HG03354 (cell line): ENCODE results near the gene EML5.
"Not testable (repeated sequence)": the region's sequence is repeated elsewhere in the genome, so short reads cannot be mapped to it uniquely, and the experiment has no call there.

Experiments used
- ATAC-seq: cut with Tn5 transposase; IDR thresholded peaks from one replicate; pipeline ENCODE4 v1.9.1; 2021; ENCODE audit warnings: mild to moderate bottlenecking; ENCODE audit not compliant: unreplicated experiment, poor library complexity, severe bottlenecking

EML5 gene

DNA sequence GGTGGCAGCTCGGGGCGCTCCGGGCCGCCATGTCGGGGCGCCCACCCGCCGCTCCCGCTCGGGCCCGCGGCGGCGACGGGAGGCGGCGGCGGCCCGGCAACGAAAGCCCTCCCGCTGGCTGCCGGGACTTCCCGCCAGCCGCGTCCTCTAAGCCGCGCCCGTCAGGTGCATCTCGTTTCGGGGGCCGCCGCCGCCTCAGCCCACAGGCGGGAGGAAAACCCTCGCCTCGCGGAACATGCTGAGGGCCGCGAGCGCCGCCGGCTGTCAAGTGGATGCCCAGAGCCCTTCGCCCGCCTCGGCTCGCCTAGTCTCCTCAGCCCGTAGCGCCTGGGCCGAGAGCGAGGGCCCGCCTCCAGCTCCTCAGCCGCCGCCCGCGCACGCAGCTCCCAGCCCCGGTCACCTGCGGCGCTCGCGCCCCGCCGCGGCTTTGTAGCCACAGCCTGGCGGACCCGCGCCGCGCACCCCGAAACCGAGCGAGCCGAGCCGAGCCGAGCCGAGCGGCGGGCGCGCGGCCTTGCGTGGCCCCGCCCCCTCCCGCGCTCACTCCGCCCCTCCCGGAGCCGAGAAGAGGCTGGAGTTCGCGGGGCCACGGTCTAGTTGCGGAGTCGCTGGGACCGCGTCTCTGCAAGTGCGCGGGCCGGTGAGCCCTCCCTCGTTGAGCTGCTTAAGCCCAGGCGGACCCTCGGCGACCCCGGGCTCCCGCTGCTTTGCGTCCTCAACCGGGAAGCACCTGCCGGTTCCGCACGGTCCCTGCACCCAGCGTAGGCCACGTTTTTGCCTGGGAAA is at the start of gene EML5:
TSS of gene EML5 (minus strand) at position 481 of the 786 bp plus-strand sequence. CDS start at position 31, 450 bp downstream.
- peak; percentile 88 for ATAC-seq

DNA sequence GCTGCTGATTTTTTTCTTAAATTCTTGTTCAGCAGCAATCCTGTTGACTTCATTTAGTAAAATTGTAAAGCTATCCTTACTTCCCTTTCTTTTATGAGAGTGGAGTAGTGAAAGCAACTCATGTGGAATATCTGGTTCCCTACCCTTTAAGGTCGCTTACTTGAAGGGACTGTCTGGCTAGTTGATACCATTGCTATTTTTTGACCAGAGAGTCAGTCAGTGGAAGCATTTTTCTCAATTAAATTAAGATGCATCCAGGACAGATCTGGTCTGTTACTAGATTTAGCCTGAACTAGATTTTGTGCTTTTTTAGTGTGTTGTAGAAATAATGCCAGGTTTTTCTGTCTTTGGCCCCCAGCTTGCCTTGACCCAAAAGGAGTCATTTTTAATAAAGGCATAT is 49.7 kb upstream of the EML5 start:
- ATAC-seq, result no peak

DNA sequence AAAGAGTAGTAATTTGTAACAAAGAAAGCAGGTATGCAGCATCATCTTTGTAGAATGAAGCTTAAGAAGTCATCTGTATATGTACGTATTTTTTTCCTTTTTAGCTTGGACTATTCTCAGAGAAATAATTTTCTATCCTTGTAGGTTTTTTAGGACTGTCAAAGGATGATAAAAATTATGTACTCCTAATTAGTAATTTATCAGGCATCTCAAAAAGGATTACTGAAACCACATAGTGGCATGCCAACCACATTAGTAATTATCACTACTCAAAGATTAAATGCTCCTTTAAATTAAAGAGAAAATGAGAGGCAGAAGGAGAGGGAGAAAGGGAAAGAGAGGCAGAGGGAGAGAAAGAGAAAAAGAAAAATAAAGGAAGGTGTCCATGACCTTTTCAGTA is 49.0 kb upstream of the EML5 start:
- no peak for ATAC-seq

DNA sequence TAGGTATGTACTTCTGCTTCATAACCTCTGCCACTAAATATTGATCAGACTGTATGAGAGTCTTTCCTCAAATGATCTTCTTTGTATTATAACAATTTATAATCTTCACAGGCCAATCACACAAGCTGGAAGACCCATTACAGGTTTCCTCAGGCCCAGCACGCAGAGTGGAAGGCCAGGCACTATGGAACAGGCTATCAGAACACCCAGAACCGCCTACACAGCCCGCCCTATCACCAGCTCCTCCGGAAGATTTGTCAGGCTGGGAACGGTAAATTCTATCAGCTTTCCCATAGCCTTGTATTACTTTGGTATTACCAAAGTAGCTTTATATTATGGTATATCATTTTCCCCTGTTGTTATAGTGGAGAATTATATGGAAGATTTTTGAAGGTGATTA is 48.2 kb upstream of the EML5 start:
- ATAC-seq, result no peak

DNA sequence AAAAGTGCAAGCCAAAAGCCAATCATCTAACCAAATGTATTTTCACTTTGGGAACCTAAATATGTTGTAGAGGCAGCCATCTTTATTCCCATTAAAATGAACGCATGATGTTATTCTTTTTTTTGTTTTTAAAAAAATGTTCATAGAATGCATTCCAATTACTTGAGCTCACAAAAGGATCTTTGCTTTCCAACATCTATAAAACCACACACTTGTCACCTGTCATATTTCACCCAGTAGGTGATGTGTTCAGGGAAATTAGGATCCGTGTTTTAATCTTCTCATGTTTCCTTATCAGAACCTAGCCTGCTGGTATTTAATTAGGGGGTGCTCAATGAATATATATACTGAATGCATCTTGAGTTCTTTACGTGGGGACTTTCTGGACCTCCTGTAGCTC is 45.3 kb upstream of the EML5 start:
- ATAC-seq, result no peak

DNA sequence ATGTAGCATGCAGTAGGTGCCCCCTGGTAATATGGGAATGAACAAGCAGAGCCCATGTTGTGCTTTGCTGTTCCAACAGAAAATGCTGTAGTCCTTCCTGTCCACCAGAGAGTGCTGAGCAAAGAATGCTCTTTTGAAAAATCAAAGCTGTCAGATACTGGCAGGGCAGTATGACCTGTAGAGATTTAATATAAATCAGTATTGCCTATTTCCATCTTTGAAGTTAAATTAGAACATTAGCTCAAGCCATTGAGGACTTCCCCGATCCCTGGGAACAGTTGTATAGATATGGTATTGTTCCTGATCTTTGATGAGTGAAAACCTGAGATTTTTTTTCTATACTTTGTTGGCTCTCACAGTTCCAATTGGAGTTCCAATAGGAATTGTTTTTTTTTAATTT is 44.7 kb upstream of the EML5 start:
- ATAC-seq, result no peak

DNA sequence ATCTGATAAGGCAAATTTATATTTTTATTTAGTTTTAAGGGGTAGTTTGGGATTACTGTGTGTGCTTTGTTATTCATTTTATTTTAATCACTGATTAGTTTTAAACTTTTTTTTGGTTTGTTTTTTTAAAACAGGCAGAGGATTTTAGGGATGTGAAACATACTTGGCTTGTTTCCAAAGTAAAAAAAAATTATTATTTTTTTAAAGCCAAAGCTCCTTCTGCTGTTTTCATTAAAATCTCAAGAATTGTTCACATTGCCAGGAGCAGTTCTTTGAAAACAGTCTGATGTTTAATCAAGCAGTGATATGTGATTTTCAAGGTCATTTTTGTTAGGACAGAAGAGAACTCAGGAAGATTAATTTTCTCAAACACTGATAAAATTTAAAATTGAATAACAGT is 42.9 kb upstream of the EML5 start:
- ATAC-seq, result no peak

DNA sequence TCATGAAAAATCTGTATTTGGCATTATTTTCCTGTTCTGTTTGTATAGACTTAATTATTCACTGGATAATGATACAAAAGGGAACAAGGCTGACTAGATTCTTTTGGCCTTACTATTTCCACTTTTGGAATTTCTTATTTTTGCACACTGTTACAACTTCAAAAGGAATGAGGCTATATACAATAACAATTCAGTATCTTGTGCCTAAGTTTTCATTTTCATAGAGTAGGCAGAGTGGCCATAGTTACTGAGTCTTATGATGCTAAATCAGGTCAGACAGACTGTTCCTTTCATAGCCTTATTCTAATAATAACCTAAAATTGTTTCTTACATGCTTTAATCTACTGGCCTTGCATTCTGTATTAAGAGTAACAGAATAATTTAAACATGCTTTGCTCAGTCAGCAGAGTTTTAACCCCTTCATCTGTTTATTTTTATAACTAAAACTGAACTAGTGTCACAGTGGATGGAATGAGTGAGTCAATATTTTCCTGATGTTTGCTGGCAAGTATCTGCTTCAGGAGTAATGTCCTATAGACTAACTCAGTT is 42.2 kb upstream of the EML5 start:
- no peak for ATAC-seq

DNA sequence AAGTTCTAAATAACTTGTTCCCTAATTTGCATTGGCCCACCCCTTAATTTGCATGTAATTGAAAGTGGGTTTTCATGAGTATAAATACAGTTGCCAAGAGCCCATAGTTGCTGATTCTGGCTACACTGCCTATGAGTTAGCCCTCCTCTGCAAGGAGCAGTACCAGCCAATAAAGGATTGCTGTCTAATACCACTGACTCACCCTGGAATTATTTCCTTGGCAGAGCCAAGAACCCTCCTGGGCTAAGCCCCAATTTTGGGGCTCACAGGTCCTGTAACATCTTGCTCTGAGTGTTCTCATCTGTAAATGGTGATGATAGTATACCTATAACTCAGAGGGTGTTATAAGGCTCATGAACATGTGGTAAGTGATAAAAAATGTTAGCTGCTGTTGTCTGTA is 38.5 kb upstream of the EML5 start:
- ATAC-seq, result no peak

DNA sequence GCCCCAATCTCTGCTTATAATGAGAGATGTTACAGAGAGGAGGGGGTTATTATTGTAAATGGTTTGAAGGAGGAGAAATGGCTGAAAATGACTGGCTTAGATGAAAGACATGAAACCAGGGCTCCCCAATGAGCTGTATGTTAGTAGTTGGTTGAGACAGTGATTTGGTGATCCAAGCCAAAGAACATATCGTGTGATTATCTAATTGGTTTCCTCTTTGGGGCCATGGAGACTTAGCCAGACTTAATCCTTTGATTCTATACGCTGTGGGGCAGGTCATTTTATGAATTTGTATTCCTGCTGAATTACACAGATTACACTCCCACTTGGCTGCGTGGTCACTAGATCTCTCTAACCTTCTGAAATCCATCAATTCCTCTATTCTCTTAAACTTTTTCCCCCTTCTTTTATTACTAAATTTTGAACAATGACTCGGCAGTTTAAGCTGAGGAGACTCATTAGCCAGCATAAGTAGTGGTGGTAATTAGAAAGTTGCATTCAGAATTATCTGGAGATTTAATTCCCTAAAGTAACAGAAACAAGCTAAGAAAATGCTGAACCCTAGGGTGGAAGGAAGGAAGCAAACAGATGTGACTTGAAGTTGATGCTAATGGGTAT is 37.0 kb upstream of the EML5 start:
- ATAC-seq, result no peak

DNA sequence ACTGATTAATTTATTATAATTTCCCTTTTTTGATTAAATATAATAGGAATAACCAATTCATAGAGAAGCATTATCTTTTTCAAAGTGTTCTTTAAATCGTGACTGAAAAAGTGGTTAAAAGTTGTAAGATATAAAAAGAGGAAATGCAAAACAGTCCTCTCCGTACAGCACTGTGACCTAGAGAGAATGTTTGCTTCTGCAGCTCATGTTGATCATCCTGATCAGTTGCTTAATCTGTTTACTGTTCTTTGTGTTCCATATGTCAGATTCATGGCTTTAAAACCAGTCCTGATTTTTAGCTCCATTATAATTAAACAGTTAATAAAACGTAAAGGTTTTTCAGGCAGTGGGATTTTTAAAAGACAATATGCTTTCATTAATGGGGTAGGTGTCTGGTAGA is 36.4 kb upstream of the EML5 start:
- ATAC-seq, result no peak

DNA sequence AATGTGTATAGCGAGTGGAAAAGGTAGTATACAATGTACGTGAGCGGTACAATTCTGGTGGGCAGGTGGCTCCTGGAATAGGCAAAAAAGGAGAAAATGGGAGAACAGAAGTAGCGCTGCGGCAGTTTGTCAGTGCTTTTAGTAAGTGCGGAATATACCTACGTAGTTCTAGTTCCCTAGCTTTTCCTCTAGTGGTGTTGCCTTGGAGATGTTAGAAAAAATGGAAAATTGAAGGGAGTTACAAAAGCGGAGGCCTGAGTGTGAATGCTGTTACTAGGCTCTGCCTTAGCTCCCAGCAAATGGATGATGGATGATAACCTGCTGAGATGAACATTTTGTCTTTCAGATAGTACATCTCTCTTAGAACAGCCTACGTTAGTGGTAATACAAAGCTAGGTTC is 32.8 kb upstream of the EML5 start:
- ATAC-seq, result no peak

DNA sequence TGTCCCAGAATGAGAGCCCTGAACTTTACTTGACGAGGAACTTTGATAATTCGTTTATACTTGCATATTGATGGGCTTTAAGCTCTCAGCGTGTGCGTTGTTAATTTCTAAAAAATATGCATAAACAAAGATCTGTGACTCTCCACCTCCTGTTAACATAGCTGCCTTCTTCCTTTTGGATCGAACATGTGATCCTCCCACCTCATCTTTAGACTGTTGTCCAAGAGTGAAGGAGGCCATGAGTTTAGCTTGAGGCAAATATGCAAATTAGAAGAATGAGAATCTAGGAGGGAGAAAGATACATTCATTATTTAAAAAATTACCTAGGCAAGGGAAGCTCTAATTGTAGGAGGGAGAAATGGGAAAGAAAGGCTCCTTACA is 32.3 kb upstream of the EML5 start:
- ATAC-seq, result no peak

DNA sequence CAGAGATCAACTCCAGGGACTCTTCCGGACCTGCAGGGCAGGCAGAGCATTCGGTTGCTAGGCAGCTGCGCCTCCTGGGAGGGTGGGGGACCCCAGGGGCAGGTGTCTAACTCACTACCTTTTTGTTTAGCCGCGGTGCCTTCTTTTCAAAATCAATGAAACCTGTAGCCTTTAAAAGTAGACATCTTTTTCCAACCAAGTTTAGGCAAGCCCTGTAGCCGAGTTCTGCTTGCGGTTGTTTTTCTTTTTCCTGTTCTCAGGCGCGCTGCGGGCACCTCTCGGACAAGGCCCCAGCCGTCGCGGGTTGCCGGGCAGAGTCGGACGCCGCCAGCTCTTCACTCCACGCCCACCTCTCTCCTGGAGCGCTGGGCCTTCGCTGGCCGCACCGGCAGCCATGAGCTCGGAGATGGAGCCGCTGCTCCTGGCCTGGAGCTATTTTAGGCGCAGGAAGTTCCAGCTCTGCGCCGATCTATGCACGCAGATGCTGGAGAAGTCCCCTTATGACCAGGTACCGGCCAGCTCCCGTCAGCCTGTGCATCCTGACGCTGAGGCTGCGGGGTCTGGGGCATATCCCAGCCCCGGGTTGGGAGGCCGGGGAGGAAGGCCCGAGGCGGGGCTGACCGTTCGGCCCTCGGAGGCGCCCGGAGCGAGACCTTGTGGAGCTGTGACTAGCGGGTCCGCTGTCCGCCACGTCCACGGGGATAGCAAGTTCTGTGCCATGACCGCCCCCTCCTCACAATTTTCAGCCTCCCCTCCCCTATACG is 31.7 kb upstream of the EML5 start, which contains the start of gene TTC8:
TSS of gene TTC8 (plus strand) at position 338 of the 764 bp plus-strand sequence. CDS start at position 395, 57 bp downstream.
- peak; percentile 99 for ATAC-seq

DNA sequence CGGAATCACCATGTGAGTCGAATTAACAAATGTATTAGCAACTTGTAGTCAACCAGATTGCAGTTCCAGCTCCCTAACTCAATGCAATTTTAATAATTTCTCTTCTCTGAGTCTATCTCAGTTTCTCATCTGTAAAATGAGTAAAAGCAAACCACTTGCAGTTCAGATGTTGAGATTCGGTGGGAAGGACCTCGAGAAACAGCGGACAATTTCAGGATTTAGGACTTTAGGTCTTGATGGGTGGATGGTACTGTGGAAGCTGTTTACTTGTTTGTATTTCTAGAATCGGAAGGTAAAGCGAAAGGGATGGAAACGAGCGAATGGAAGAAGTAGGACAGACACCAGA is 31.2 kb upstream of the EML5 start:
- ATAC-seq, result peak; percentile 20

DNA sequence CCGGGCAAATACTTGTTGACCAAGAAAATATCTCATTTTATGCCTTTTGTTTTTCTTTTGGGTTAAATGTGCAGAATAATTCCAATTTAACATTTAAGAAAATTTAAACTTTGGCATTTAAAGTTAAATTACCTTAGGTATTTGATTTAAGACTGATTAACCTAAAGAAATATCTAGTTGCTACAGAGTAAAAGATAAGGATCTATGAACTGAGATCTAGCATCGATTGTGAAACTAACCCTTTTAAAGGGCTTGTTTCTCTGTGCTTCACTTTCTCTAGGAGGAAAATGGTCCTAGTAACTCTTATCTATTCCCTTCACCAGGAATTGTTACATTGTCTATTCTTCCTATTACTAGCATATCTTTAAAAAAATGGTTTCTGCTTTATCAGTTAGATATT is 29.1 kb upstream of the EML5 start:
- no peak for ATAC-seq

DNA sequence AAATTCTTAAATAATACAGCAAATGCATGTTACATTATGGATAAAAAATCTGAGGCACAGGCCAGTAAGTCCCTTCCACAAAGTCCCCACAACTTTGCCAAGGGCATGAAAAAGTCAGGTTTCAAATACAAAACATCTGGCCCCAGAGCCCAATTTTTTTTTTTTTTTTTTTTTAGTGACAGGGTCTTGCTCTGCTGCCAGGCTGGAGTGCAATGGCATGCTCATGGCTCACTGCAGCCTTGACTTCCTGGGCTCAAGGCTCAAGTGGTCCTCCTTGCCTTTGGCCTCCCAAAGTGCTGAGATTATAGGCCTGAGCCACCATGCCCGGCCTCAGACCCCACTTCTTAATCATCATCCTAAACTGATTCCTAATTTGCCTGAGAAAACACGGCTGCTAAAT is 28.6 kb upstream of the EML5 start:
- no peak for ATAC-seq

DNA sequence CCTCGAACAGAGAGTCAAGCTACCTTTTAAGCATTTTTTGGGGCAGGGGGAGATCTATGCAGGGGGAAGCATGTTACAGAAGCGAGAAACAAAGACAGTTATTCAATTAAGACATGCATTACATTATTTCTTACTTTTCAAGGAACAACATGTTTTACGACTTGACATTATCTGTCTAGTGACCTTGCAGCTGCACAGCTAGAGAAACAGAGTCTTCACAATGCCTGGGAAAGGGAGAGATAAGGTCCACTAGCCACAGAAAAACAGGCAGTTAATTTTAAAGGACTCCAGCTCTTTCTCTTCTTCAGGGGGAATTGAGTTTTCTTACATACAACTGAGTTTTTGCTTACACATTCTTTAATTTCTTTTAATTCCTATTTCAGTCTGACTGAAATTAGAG is 26.9 kb upstream of the EML5 start:
- not testable (repeated sequence) for ATAC-seq

DNA sequence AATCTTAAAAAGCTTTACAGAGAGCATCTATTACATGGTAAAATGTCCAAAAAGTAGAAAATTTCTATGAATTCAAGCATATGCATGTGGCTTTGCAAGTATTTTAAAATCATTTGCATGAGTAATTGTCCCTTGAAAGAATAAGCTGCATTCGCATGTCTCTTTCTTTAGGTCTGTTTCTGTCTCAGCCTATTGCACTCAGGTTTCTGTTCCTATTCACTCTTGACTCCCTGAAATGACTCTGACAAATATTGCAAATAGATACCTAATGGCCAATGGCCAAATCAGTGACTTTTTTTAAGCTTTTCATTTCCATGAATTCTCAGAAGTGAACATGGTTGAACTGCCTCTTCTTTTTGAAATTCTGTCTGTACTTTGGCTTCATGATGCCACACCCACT is 25.3 kb upstream of the EML5 start:
- ATAC-seq, result no peak

DNA sequence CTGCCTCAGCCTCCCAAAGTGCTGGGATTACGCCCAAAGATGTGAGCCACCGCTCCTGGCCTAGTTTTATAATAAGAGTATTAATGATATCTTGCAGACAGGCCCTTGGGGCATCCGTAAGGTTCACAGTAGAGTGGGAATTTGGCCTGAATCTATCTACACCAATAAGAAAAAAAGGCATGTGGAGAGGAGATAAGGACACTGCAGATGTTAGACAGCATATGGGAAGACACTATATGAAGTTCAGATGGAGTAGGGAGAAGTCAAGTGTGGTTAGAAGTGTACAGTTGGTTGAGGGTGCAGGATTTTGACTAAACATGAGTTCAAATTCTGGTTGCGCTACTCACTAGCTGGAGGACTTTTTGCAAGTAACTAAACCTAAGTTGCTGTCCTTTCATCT is 23.2 kb upstream of the EML5 start:
- no peak for ATAC-seq

DNA sequence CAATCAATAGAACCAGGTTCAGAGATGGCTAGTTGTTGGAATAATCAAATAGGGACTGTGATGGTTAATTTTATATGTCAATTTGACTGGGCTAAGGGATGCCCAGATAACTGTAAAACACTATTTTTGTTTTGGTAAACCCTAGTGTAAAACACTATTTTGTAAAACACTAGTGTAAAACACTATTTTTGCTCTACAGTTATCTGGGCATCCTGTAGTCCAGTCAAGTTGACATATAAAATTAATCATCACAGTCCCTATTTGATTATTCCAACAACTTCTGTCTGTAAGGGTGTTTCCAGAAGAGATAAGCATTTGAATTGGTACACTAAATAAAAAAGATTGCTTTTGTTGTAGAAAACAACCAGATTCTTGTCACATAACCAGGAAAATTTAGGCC is 15.6 kb upstream of the EML5 start:
- no peak for ATAC-seq
